Endothelial cell of umbilical vein (primary cell): ENCODE measurements around the gene MTARC2. TPM values are rescaled to one million over a fixed set of nuclear protein-coding genes. Genes with fewer than 3 reads are reported as not detected.

Experiments used
- BruUV-seq: library from RNA; stranded (reverse); fragments of 400-500 nt; replicated peaks from 2 replicates; lab custom pipeline; 2021; lab: Mats Ljungman, UMichigan
- CTCF ChIA-PET: fragments of 300-600, 350-600 bp; sonication (Branson Sonifier 250); formaldehyde crosslinking; loops from one replicate; lab custom pipeline; 2021; ENCODE audit warnings: antibody characterized with exemption, inconsistent platforms; lab: Charles Lee
- POLR2A ChIA-PET: fragments of 300-600, 350-600 bp; sonication (Branson Sonifier 250); formaldehyde crosslinking; loops from one replicate; lab custom pipeline; 2021; ENCODE audit warnings: antibody characterized with exemption, inconsistent platforms; lab: Charles Lee
- DNase-seq: peaks from one replicate; pipeline ENCODE4 v3.0.0-alpha.2; 2011; ENCODE audit warnings: low read depth, low spot score
- FAIRE-seq: peaks from 2 replicates; lab custom pipeline; 2011; peaks lifted over from hg19 to GRCh38; lab: Jason Lieb, UNC
- H2AFZ ChIP-seq: 2 replicates; pipeline ENCODE4 v1.6.0; 2012; ENCODE audit warnings: low read depth, low read length, control low read depth, inconsistent platforms
- H3K27ac ChIP-seq: 2 replicates; pipeline ENCODE4 v1.5.1; 2011; ENCODE audit warnings: low read depth, mild to moderate bottlenecking, control low read depth, low read length, moderate library complexity; ENCODE audit not compliant: insufficient read depth
- H3K27me3 ChIP-seq, 2 experiments: 2 replicates each; pipeline versions ENCODE4 v1.6.0 to v1.6.1; 2011; ENCODE audit warnings: low read length in 2 of 2, mixed read lengths in 1 of 2; ENCODE audit not compliant: control insufficient read depth in 2 of 2, insufficient read depth in 2 of 2
- H3K36me3 ChIP-seq, 2 experiments: 2 replicates in 1 of 2; 3 replicates in 1 of 2; pipeline ENCODE4 v1.5.1; 2011; ENCODE audit warnings: low read length in 2 of 2, mild to moderate bottlenecking in 1 of 2, moderate library complexity in 1 of 2; ENCODE audit not compliant: control insufficient read depth in 2 of 2, insufficient read depth in 2 of 2; ENCODE audit errors: extremely low read depth in 1 of 2
- H3K4me1 ChIP-seq: 3 replicates; pipeline ENCODE4 v1.5.1; 2011; ENCODE audit warnings: mild to moderate bottlenecking, low read length; ENCODE audit not compliant: control insufficient read depth, insufficient read depth; ENCODE audit errors: extremely low read depth
- H3K4me2 ChIP-seq: 2 replicates; pipeline ENCODE4 v1.6.1; 2011; ENCODE audit warnings: low read length, control low read depth, mixed read lengths; ENCODE audit not compliant: insufficient read depth
- H3K4me3 ChIP-seq, 3 experiments: fragments of 200-600 bp in 1 of 3; sonication (generic), shearing (Covaris generic) in 1 of 3; replicated peaks in 1 of 3; 2 replicates each; pipeline ENCODE4 v1.5.1; 2011 to 2016; ENCODE audit warnings: control low read depth in 3 of 3, low read length in 3 of 3, mild to moderate bottlenecking in 2 of 3, inconsistent platforms in 1 of 3, low read depth in 1 of 3, moderate library complexity in 1 of 3; ENCODE audit not compliant: insufficient read depth in 1 of 3
- H3K79me2 ChIP-seq: 2 replicates; pipeline ENCODE4 v1.6.0; 2012; ENCODE audit warnings: low read length, inconsistent platforms; ENCODE audit not compliant: control insufficient read depth, insufficient read depth
- H3K9ac ChIP-seq: replicated peaks from 2 replicates; pipeline ENCODE3; 2011; ENCODE audit warnings: low read length, control low read depth; ENCODE audit not compliant: insufficient read depth; ENCODE audit errors: extremely low read depth
- H3K9me1 ChIP-seq: replicated peaks from 3 replicates; pipeline ENCODE4 v1.6.0; 2011; ENCODE audit warnings: mild to moderate bottlenecking, low read length; ENCODE audit not compliant: control insufficient read depth, insufficient read depth; ENCODE audit errors: extremely low read depth
- H3K9me3 ChIP-seq: replicated peaks from 2 replicates; pipeline ENCODE4 v1.5.1; 2012; ENCODE audit warnings: low read length, inconsistent platforms; ENCODE audit not compliant: control insufficient read depth, insufficient read depth
- H4K20me1 ChIP-seq: replicated peaks from 2 replicates; pipeline ENCODE3; 2011; ENCODE audit warnings: mild to moderate bottlenecking, low read length; ENCODE audit not compliant: control insufficient read depth, insufficient read depth; ENCODE audit errors: extremely low read depth
- EZH2 ChIP-seq: IDR thresholded peaks from 2 replicates; pipeline ENCODE4 v1.6.1; 2012; ENCODE audit warnings: borderline replicate concordance, low read depth, mild to moderate bottlenecking, moderate library complexity, low read length, inconsistent platforms; ENCODE audit not compliant: severe bottlenecking
- FOS ChIP-seq: IDR thresholded peaks from 2 replicates; pipeline ENCODE4 v1.6.1; 2011; ENCODE audit warnings: mild to moderate bottlenecking, low read length, moderate library complexity, borderline replicate concordance; ENCODE audit not compliant: insufficient read depth
- GATA2 ChIP-seq: IDR thresholded peaks from 2 replicates; pipeline ENCODE4 v1.7.0; 2011; ENCODE audit warnings: low read depth, mild to moderate bottlenecking, moderate library complexity, mixed read lengths, low read length; ENCODE audit not compliant: insufficient read length, insufficient read depth
- JUN ChIP-seq: IDR thresholded peaks from 2 replicates; pipeline ENCODE4 v1.6.1; 2011; ENCODE audit warnings: borderline replicate concordance, low read depth; ENCODE audit not compliant: insufficient read length, insufficient read depth
- MYC ChIP-seq: IDR thresholded peaks from one replicate; pipeline ENCODE4 v1.6.1; 2011; ENCODE audit warnings: mild to moderate bottlenecking, low read depth, low read length
- POLR2A ChIP-seq: IDR thresholded peaks from 2 replicates; pipeline ENCODE4 v1.6.1; 2012; ENCODE audit warnings: low read depth, mild to moderate bottlenecking, control low read depth, low read length
- POLR2AphosphoS5 ChIP-seq: IDR thresholded peaks from 2 replicates; pipeline ENCODE4 v1.6.1; 2012; ENCODE audit warnings: low read depth, mild to moderate bottlenecking, control low read depth, low read length, moderate library complexity; ENCODE audit not compliant: insufficient read depth
- dilution Hi-C: fragments of 300-500 bp; cut with MboI; formaldehyde crosslinking; loops from one replicate; pipeline ENCODE4 v1.15.0; 2019; ENCODE audit warnings: low sequenced_read_pairs; ENCODE audit not compliant: extremely low pct_ligation_motif_present
- intact Hi-C: fragments of 100-400 bp; cut with micrococcal nuclease; formaldehyde crosslinking; loops from one replicate; pipeline ENCODE4 v1.10.0; 2022
- polyA plus RNA-seq, 4 experiments: library from polyadenylated mRNA; depleted of rRNA in 3 of 4; stranded (reverse) in 3 of 4; unstranded in 1 of 4; fragments of >200 nt; gene quantifications; 2 replicates each; pipeline versions ENCODE4 v1.2.1 to v1.2.3, GENCODE V29; 2011 to 2012; ENCODE audit warnings: missing spikeins in 1 of 4
- total RNA-seq: library from RNA; stranded (reverse); gene quantifications from 2 replicates; pipeline ENCODE4 v1.2.3, GENCODE V29; 2021
- TF ChIP-seq, protein P1 (sequence below): IDR thresholded peaks from 2 replicates; pipeline ENCODE4 v1.6.1; 2011; ENCODE audit not compliant: insufficient read depth, insufficient read length
- TF ChIP-seq, protein P2 (sequence below), 2 donors: IDR thresholded peaks; 1 replicate in 1 of 2; 2 replicates in 1 of 2; pipeline ENCODE4 v1.5.1; 2011; ENCODE audit warnings: low read length in 2 of 2, mild to moderate bottlenecking in 2 of 2, moderate library complexity in 2 of 2, control low read depth in 1 of 2, inconsistent platforms in 1 of 2, low read depth in 1 of 2; ENCODE audit not compliant: insufficient read depth in 1 of 2; ENCODE audit errors: extremely low read depth in 1 of 2

Gene MTARC2
- total and polyA plus RNA-seq, 2 donors (not counting 3 experiments of a cell fraction or from before 2014, with no cell fraction given): 9.8 to 14.1 TPM

- peaks cover 0 to 2% of the 10 kb centered on the region in 2 experiments for H3K27me3 ChIP-seq
- no TSS peak for BruUV-seq
- no peaks in the 10 kb centered on the region for H3K9me3 ChIP-seq
- H2AFZ ChIP-seq: no peak overlapping the region
- no peak for DNase-seq
- no peak for FAIRE-seq
- intact Hi-C loops: no loop called here
- H3K4me3 ChIP-seq: no peak overlapping the region
- H3K79me2 ChIP-seq: no peaks in the 10 kb centered on the region
- no peaks in the 10 kb centered on the region for H3K9me1 ChIP-seq
- ChIA-PET CTCF (interaction anchor here (1.3 kb wide), 1 partner anchor 16 kb away, joined by 4 read pairs; no protein-coding TSS in a partner anchor), POLR2A (no interaction called here)
- no peaks in the 10 kb centered on the region for H3K36me3 ChIP-seq
- no peak overlapping the region for H3K27ac ChIP-seq
- TF ChIP-seq POLR2A (no peak), EZH2 (no peak), GATA2 (no peak), MYC (no peak), JUN (no peak), FOS (no peak), POLR2AphosphoS5 (no peak)
- TF ChIP-seq, protein P1, sequence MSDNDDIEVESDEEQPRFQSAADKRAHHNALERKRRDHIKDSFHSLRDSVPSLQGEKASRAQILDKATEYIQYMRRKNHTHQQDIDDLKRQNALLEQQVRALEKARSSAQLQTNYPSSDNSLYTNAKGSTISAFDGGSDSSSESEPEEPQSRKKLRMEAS: no peak
- TF ChIP-seq, protein P2, sequence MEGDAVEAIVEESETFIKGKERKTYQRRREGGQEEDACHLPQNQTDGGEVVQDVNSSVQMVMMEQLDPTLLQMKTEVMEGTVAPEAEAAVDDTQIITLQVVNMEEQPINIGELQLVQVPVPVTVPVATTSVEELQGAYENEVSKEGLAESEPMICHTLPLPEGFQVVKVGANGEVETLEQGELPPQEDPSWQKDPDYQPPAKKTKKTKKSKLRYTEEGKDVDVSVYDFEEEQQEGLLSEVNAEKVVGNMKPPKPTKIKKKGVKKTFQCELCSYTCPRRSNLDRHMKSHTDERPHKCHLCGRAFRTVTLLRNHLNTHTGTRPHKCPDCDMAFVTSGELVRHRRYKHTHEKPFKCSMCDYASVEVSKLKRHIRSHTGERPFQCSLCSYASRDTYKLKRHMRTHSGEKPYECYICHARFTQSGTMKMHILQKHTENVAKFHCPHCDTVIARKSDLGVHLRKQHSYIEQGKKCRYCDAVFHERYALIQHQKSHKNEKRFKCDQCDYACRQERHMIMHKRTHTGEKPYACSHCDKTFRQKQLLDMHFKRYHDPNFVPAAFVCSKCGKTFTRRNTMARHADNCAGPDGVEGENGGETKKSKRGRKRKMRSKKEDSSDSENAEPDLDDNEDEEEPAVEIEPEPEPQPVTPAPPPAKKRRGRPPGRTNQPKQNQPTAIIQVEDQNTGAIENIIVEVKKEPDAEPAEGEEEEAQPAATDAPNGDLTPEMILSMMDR (IDR thresholded peaks at IDR 0.05; ENCODE audit: extremely low read depth in 1 of 2, insufficient read depth in 1 of 2, low read depth in 1 of 2, low read length in 2 of 2): no peak
- H4K20me1 ChIP-seq: no peaks in the 10 kb centered on the region
- H3K4me1 ChIP-seq: peaks cover 7% of the 10 kb centered on the region
- dilution Hi-C loops: no loop called here
- no peak overlapping the region for H3K9ac ChIP-seq
- no peak overlapping the region for H3K4me2 ChIP-seq
Measured at GRCh38 chr1:220828950-220829586, 80.9 kb downstream of the MTARC2 start.
